ENCODE data around the gene CHD8. TPM values are rescaled to one million over a fixed set of nuclear protein-coding genes. Genes with fewer than 3 reads are reported as not detected.
A peak's percentile ranks its signal among the peaks of the same experiment; 100 is the strongest.

Gene CHD8
- total RNA-seq, 1 donor from 2014 or later: 48.0 TPM

DNA sequence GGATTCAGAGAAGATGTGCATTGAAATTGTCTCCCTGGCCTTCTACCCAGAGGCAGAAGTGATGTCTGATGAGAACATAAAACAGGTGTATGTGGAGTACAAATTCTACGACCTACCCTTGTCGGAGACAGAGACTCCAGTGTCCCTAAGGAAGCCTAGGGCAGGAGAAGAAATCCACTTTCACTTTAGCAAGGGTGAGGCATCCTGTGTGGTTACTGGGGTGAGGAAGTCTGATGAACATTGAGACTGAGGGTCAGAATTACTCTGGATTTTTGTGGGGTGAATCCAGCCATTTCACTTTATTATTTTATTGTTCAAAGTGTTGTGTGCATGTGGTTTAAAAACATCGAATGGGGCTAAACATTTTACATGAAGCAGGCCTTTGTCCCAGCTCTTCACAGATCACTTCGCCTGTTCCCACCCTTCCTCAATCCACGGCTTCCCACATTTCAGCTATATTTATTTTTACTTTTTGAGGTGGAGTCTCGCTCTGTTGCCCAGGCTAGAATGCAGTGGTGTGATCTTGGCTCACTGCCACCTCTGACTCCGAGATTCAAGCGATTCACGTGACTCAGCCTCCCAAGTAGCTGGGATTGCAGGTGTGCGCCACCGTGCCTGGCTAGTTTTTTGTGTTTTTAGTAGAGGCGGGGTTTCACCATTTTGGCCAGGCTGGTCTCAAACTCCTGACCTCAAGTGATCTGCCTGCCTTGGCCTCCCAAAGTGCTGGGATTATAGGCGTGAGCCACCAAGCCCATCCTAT is 112.7 kb downstream of the CHD8 start:
- Histone ChIP-seq H3K27me3 (ENCODE audit: control insufficient read depth in 3 of 3, insufficient read depth in 3 of 3, low read length in 3 of 3) (no peaks in the 10 kb centered on the region), H3K36me3 (ENCODE audit: control insufficient read depth in 3 of 3, insufficient read depth in 3 of 3, low read length in 3 of 3) (no peaks in the 10 kb centered on the region), H3K4me3 (ENCODE audit: low read length in 3 of 3) (no peak overlapping the region), H3K4me1 (ENCODE audit: control insufficient read depth in 3 of 3, insufficient read depth in 3 of 3, low read length in 3 of 3) (no peaks in the 10 kb centered on the region), H3K9me3 (ENCODE audit: control insufficient read depth in 3 of 3, low read length in 3 of 3) (no peaks in the 10 kb centered on the region), H3K27ac (ENCODE audit: low read depth, low read length) (no peak overlapping the region), H3K9ac (ENCODE audit: low read depth in 1 of 3, low read length in 3 of 3) (no peak overlapping the region)

Small RNAs within 50 kb of the gene (small RNA-seq; reads per million reads assigned to genes)
- gene RN7SL650P (not detected), gene SNORD8 (1,851 reads per million, percentile 99 among the genes with 10 or more reads in this experiment), gene SNORD9 (18.3 reads per million, percentile 93 among the genes with 10 or more reads in this experiment)

Other genes with a start within 250 kb of the CHD8 start
- 440 TPM for gene HNRNPC, start 186.7 kb downstream of the CHD8 start, total RNA-seq
- not detected for gene RPGRIP1, start 176.0 kb downstream of the CHD8 start, total RNA-seq
- gene SUPT16H, start 72.1 kb downstream of the CHD8 start, total RNA-seq: 55.8 TPM
- gene RAB2B, start 20.8 kb upstream of the CHD8 start, total RNA-seq: 45.4 TPM
- gene TOX4, start 21.1 kb upstream of the CHD8 start, total RNA-seq: 18.8 TPM
- gene METTL3, start 55.2 kb upstream of the CHD8 start, total RNA-seq: 73.6 TPM
- 5.2 TPM for gene SALL2, start 70.2 kb upstream of the CHD8 start, total RNA-seq
- not detected for gene OR10G3, start 124.0 kb upstream of the CHD8 start, total RNA-seq
- not detected for gene OR10G2, start 178.8 kb upstream of the CHD8 start, total RNA-seq
- gene OR4E2, start 197.7 kb upstream of the CHD8 start, total RNA-seq: not detected
- gene OR4E1, start 217.7 kb upstream of the CHD8 start, total RNA-seq: not detected

Measured in skeletal muscle tissue (tissue), 5 donors.